HuH-7 (cell line): ENCODE measurements around the gene GDPD4.

Source experiments
- DNase-seq: peaks from one replicate; pipeline ENCODE4 v3.0.0; 2011; ENCODE audit warnings: low spot score

Gene GDPD4

GRCh38 chr11:77173494-77173893 is 128.0 kb downstream of the GDPD4 start:
- DNase-seq, result no peak

- no peak for DNase-seq
Measured at GRCh38 chr11:77172666-77172982, 128.9 kb downstream of the GDPD4 start.

GRCh38 chr11:77171885-77172665 is 129.4 kb downstream of the GDPD4 start:
- peak; percentile 64 for DNase-seq

- DNase-seq, result no peak
Measured at GRCh38 chr11:77171254-77171653, 130.2 kb downstream of the GDPD4 start.

- DNase-seq, result no peak
Measured at GRCh38 chr11:77170107-77170506, 131.4 kb downstream of the GDPD4 start.

GRCh38 chr11:77167791-77168190 is 133.7 kb downstream of the GDPD4 start:
- no peak for DNase-seq

GRCh38 chr11:77167111-77167626 is 134.3 kb downstream of the GDPD4 start:
- DNase-seq, result no peak
